ENCODE measurements around the gene TMEM35A.
"Not testable (repeated sequence)": the region's sequence is repeated elsewhere in the genome, so short reads cannot be mapped to it uniquely, and the experiment has no call there.

TMEM35A gene

GRCh38 chrX:101078716-101079598, at the start of gene TMEM35A:
TSS of gene TMEM35A (plus strand) at chrX:101078879. CDS start at chrX:101079003, 124 bp downstream.
- peak within 1 kb of the TSS; percentile 55 for H3K4me3 ChIP-seq (replicated peaks; ENCODE audit: low read depth, low read length)
- DNase-seq (ENCODE audit: low read depth): peak; percentile 45

GRCh38 chrX:101029665-101030064, 49.0 kb upstream of the TMEM35A start:
- H3K4me3 ChIP-seq (replicated peaks; ENCODE audit: low read depth, low read length): no peak overlapping the region
- no peak for TF ChIP-seq CTCF (IDR thresholded peaks at IDR 0.05; ENCODE audit: low read length, missing control alignments)
- DNase-seq (ENCODE audit: low read depth): no peak

More at GRCh38 chrX:101078716-101079598, at the start of gene TMEM35A:
- no peak for TF ChIP-seq CTCF (IDR thresholded peaks at IDR 0.05; ENCODE audit: low read length, missing control alignments)

GRCh38 chrX:101037231-101037630, 41.4 kb upstream of the TMEM35A start:
- no peak for DNase-seq (ENCODE audit: low read depth)
- H3K4me3 ChIP-seq (replicated peaks; ENCODE audit: low read depth, low read length): no peak overlapping the region
- TF ChIP-seq CTCF (IDR thresholded peaks at IDR 0.05; ENCODE audit: low read length, missing control alignments): no peak

- no peak for DNase-seq (ENCODE audit: low read depth)
- no peak overlapping the region for H3K4me3 ChIP-seq (replicated peaks; ENCODE audit: low read depth, low read length)
- TF ChIP-seq CTCF (IDR thresholded peaks at IDR 0.05; ENCODE audit: low read length, missing control alignments): no peak
These were observed 38.5 kb upstream of the TMEM35A start for GRCh38 chrX:101040197-101040596.

- no peak for TF ChIP-seq CTCF (IDR thresholded peaks at IDR 0.05; ENCODE audit: low read length, missing control alignments)
- no peak for DNase-seq (ENCODE audit: low read depth)
- H3K4me3 ChIP-seq (replicated peaks; ENCODE audit: low read depth, low read length): peak overlapping the region; percentile 66
These were observed 27.5 kb upstream of the TMEM35A start for GRCh38 chrX:101051153-101051548.

- no peak for TF ChIP-seq CTCF (IDR thresholded peaks at IDR 0.05; ENCODE audit: low read length, missing control alignments)
- H3K4me3 ChIP-seq (replicated peaks; ENCODE audit: low read depth, low read length): peak within 1 kb of the TSS; percentile 66
- DNase-seq (ENCODE audit: low read depth): peak; percentile 69
These were observed 27.0 kb upstream of the TMEM35A start, which contains the start of gene TRMT2B for GRCh38 chrX:101051549-101052302. TSS of gene TRMT2B (minus strand) at chrX:101052111. CDS start at chrX:101042289, 9,822 bp downstream.

GRCh38 chrX:101056551-101056950, 22.1 kb upstream of the TMEM35A start:
- not testable (repeated sequence) for DNase-seq (ENCODE audit: low read depth); H3K4me3 ChIP-seq (replicated peaks; ENCODE audit: low read depth, low read length)
